ENCODE data around the gene GAL. TPM values are rescaled to one million over a fixed set of nuclear protein-coding genes. Genes with fewer than 3 reads are reported as not detected.
A peak's percentile ranks its signal among the peaks of the same experiment; 100 is the strongest.

GAL gene
- total RNA-seq, 6 experiments from 2014 or later, result 0.49 TPM; not detected in 5

DNA sequence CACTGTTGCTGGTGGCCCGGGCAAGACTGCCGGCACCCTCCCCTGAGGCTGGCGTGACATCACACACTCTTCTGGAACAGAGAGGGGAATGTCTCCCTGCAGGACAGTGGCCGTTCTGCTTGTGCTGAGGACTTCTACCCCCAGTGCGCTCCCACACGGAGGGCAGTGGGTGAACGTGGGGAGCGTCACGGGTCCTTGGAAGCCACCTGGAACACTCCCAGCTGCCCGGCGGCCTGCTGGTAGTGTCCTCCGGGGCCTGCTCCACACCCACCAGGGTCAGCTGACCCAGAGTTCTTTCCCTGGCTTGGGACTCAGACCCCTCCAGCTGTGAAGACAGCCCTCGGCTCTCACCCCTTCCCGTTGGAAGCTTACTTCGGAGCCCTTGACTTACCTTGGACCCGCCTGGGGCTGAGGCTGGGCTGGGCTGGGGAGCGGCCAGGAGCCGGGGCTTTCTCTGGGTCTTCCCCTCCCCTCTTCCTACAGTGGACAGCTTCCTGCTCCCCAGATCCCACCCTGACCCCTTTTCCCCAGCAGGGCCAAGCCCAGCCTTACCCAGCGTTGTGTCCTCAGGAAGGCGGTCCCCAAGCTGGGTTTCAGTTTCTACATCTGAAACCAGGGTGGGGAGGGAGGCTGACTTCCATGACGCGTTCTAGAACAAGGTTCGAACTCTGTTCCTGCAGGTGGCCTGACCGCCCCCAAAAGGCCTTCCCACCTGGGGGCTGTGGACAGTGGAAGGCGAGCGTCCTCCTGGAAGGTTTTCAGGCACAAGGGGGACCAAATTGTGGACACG lies 14.8 kb upstream of the GAL start:
- TF ChIP-seq POLR2A (IDR thresholded peaks at IDR 0.05), result no peak
- TF ChIP-seq, protein P1, sequence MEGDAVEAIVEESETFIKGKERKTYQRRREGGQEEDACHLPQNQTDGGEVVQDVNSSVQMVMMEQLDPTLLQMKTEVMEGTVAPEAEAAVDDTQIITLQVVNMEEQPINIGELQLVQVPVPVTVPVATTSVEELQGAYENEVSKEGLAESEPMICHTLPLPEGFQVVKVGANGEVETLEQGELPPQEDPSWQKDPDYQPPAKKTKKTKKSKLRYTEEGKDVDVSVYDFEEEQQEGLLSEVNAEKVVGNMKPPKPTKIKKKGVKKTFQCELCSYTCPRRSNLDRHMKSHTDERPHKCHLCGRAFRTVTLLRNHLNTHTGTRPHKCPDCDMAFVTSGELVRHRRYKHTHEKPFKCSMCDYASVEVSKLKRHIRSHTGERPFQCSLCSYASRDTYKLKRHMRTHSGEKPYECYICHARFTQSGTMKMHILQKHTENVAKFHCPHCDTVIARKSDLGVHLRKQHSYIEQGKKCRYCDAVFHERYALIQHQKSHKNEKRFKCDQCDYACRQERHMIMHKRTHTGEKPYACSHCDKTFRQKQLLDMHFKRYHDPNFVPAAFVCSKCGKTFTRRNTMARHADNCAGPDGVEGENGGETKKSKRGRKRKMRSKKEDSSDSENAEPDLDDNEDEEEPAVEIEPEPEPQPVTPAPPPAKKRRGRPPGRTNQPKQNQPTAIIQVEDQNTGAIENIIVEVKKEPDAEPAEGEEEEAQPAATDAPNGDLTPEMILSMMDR (IDR thresholded peaks at IDR 0.05), result no peak
- peak in 1 of 3 donors; percentile 32 for DNase-seq
- H3K9me3 ChIP-seq, result no peaks in the 10 kb centered on the region
- no peak overlapping the region for H3K27ac ChIP-seq
- no peaks in the 10 kb centered on the region for H3K27me3 ChIP-seq
- no peaks in the 10 kb centered on the region for H3K4me1 ChIP-seq
- ATAC-seq, result peak in 1 of 4 donors; percentile 23
- H3K36me3 ChIP-seq, result no peaks in the 10 kb centered on the region
- intact Hi-C loops (cut with DNase I), result no loop called here
- 82% methylated on average over 9 of the region's 27 CpGs for WGBS (ENCODE audit: insufficient coverage, low coverage, low lambda C conversion rate, missing lambda C conversion rate)
- H3K4me3 ChIP-seq, result no peak overlapping the region

DNA sequence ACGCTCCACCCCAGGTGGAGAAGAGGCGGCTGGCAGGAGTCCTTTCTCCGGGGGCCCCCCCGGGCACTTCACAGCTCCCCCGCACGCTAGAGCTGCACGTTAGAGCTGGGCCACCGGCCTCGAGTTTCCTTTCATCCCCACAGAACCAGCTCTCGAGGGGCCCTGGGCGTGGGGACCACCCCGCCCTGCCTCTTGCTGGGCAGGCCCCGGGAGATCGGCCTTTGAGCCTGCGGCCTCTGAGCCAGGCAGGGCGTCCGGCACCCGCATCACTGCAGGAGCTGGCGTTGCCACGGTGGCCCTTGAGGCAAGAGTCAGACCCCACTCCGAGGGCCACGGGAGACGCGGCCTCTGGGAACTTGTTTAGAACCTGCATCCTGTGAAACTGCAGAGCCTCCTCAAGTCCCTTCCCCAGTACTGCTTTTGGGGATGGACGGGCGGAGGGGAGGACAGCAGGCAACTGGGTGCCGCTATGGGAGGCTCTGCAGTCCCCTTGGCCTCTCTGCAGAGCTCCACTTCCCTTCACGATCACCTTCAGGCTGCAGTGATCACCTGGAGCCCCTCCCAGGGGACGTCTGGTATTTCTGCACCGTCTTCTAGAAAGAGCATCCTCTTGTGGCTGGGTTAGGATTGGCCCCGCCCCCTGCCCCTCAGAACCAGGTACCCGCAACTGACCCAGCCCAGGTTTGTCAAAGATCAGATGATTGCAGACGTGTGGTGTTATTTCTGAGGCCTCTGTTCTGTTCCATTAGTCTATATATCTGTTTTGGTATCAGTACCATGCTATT lies 13.9 kb upstream of the GAL start:
- Histone ChIP-seq H3K4me3 (no peak overlapping the region), H3K9me3 (no peaks in the 10 kb centered on the region), H3K27ac (no peak overlapping the region), H3K27me3 (no peaks in the 10 kb centered on the region), H3K36me3 (no peaks in the 10 kb centered on the region), H3K4me1 (no peaks in the 10 kb centered on the region)
- ATAC-seq, result peak in 1 of 4 donors; percentile 38
- peak in 1 of 3 donors; percentile 41 for DNase-seq
- TF ChIP-seq, protein P1 (IDR thresholded peaks at IDR 0.05), result no peak
- no peak for TF ChIP-seq POLR2A (IDR thresholded peaks at IDR 0.05)
- 67% methylated on average over 7 of the region's 33 CpGs for WGBS (ENCODE audit: insufficient coverage, low coverage, low lambda C conversion rate, missing lambda C conversion rate)
- intact Hi-C loops (cut with DNase I), result no loop called here

DNA sequence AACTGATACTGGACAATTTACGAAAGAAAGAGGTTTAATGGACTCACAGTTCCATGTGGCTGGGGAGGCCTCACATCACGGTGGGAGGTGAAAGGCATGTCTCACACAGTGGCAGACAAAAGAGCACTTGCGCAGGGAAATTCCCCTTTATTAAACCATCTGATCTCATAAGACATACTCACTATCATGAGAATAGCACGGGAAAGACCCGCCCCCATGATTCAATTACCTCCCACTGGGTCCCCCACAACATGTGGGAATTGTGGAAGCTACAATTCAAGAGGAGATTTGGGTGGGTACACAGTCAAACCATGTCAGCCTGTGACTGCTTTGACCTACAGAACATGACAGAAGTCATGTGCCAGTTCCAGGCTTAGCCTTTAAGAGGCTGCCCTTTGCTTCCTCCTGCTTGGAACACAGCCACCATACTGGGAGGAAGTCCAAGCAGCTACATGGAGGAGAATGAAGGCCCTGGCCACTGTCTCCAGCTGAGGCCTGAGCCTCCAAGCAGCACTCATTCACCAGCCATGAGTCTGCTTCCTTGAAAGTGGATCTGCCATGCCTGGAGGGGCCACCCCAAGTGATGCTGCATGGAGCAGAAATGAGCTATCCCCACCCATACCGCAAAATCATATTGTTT lies 10.9 kb upstream of the GAL start:
- intact Hi-C loops (cut with DNase I), result no loop called here
- Histone ChIP-seq H3K4me1 (no peaks in the 10 kb centered on the region), H3K27me3 (no peaks in the 10 kb centered on the region), H3K9me3 (no peaks in the 10 kb centered on the region), H3K4me3 (no peak overlapping the region), H3K27ac (no peak overlapping the region), H3K36me3 (no peaks in the 10 kb centered on the region)
- ATAC-seq, result no peak
- 62% methylated on average over 4 of the region's 6 CpGs for WGBS (ENCODE audit: insufficient coverage, low coverage, low lambda C conversion rate, missing lambda C conversion rate)
- peak in 1 of 3 donors; percentile 12 for DNase-seq
- TF ChIP-seq, protein P1 (IDR thresholded peaks at IDR 0.05), result no peak
- no peak for TF ChIP-seq POLR2A (IDR thresholded peaks at IDR 0.05)

DNA sequence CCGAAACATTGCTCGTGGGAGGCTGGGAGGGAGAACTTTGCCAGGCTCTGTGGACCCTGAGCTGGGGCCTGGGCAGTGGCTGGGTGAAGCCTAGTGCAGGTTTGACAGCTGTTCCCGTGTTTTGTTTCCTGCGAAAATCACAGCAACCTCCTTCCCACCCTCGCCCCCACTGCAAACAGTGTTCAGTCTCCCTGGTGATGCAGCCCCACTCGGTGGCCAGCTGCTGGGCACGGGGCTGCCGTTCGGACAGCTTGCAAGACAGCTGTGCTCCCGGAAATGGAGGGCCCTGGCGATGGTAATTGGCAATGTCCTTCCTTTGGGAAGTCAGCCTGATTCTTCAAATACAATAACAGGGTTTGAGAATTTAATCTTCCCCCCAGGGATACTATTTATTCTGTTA lies 10.4 kb upstream of the GAL start:
- Histone ChIP-seq H3K36me3 (no peaks in the 10 kb centered on the region), H3K27me3 (no peaks in the 10 kb centered on the region), H3K9me3 (no peaks in the 10 kb centered on the region), H3K4me1 (no peaks in the 10 kb centered on the region), H3K27ac (no peak overlapping the region), H3K4me3 (no peak overlapping the region)
- 88% methylated on average over 8 of the region's 11 CpGs for WGBS (ENCODE audit: insufficient coverage, low coverage, low lambda C conversion rate, missing lambda C conversion rate)
- DNase-seq (peak in 1 of 3 donors; percentile 30), ATAC-seq (no peak)
- no peak for TF ChIP-seq POLR2A (IDR thresholded peaks at IDR 0.05)
- TF ChIP-seq, protein P1 (IDR thresholded peaks at IDR 0.05), result no peak
- intact Hi-C loops (cut with DNase I), result no loop called here
